CD4-positive, alpha-beta memory T cell (primary cell): ENCODE results near the gene CRB1. TPM values are rescaled to one million over a fixed set of nuclear protein-coding genes. Genes with fewer than 3 reads are reported as not detected.
"Not testable (repeated sequence)": the region's sequence is repeated elsewhere in the genome, so short reads cannot be mapped to it uniquely, and the experiment has no call there.

ENCODE experiments used
- CTCF ChIA-PET: fragments of 350-600 bp; sonication (Branson Sonifier 250); formaldehyde crosslinking; loops from one replicate; lab custom pipeline; 2021; ENCODE audit warnings: inconsistent platforms; ENCODE audit not compliant: partially characterized antibody; lab: Charles Lee
- POLR2A ChIA-PET: fragments of 350-600 bp; sonication (Branson Sonifier 250); formaldehyde crosslinking; loops from one replicate; lab custom pipeline; 2021; ENCODE audit not compliant: partially characterized antibody; lab: Charles Lee
- DNase-seq, 5 donors: peaks; one replicate each; pipeline versions ENCODE4 v3.0.0 to v3.0.0-alpha.2; 2020 to 2022; ENCODE audit warnings: mixed read lengths in 1 of 5
- H3K27ac ChIP-seq: one replicate; pipeline ENCODE4 v1.7.0; 2013; ENCODE audit warnings: low read depth, low read length
- H3K27me3 ChIP-seq: 2 replicates; pipeline ENCODE4 v1.7.0; 2013; ENCODE audit warnings: mild to moderate bottlenecking, low read length, moderate library complexity; ENCODE audit not compliant: insufficient read depth
- H3K36me3 ChIP-seq: 2 replicates; pipeline ENCODE4 v1.7.0; 2013; ENCODE audit warnings: mild to moderate bottlenecking, low read length, moderate library complexity; ENCODE audit not compliant: insufficient read depth
- H3K4me1 ChIP-seq: 2 replicates; pipeline ENCODE4 v1.7.0; 2013; ENCODE audit warnings: mild to moderate bottlenecking, low read length, moderate library complexity; ENCODE audit not compliant: insufficient read depth
- H3K4me3 ChIP-seq, 2 donors: one replicate each; pipeline ENCODE4 v1.7.0; 2013; ENCODE audit warnings: low read length in 2 of 2, mild to moderate bottlenecking in 1 of 2
- H3K9me3 ChIP-seq, 2 donors: one replicate each; pipeline ENCODE4 v1.7.0; 2013; ENCODE audit warnings: low read length in 2 of 2, control low read depth in 1 of 2; ENCODE audit not compliant: control insufficient read depth in 1 of 2
- H3K27ac Mint-ChIP-seq, 7 donors: one replicate each; pipeline ENCODE4 v1.8.0; 2020 to 2021; ENCODE audit warnings: mixed read lengths in 7 of 7, mild to moderate bottlenecking in 6 of 7, inconsistent platforms in 3 of 7, moderate library complexity in 3 of 7
- H3K27me3 Mint-ChIP-seq, 2 donors: one replicate each; pipeline ENCODE4 v1.8.0; 2020 to 2021; ENCODE audit warnings: mixed read lengths in 2 of 2
- H3K36me3 Mint-ChIP-seq, 2 donors: one replicate each; pipeline ENCODE4 v1.8.0; 2020 to 2021; ENCODE audit warnings: mixed read lengths in 2 of 2, inconsistent platforms in 1 of 2, mild to moderate bottlenecking in 1 of 2
- H3K4me1 Mint-ChIP-seq, 4 donors: one replicate each; pipeline ENCODE4 v1.8.0; 2020 to 2021; ENCODE audit warnings: mixed read lengths in 4 of 4, mild to moderate bottlenecking in 1 of 4
- H3K4me3 Mint-ChIP-seq, 8 donors: one replicate each; pipeline ENCODE4 v1.8.0; 2020 to 2021; ENCODE audit warnings: mixed read lengths in 8 of 8, mild to moderate bottlenecking in 7 of 8, moderate library complexity in 6 of 8, inconsistent platforms in 3 of 8
- H3K9me3 Mint-ChIP-seq, 8 donors: one replicate each; pipeline ENCODE4 v1.8.0; 2020 to 2021; ENCODE audit warnings: mixed read lengths in 8 of 8, mild to moderate bottlenecking in 5 of 8, inconsistent platforms in 3 of 8, moderate library complexity in 1 of 8
- intact Hi-C: fragments of 100-400 bp; cut with micrococcal nuclease; formaldehyde crosslinking; loops from one replicate; pipeline ENCODE4 v1.15.1; 2023
- polyA plus RNA-seq, 2 donors: library from polyadenylated mRNA; unstranded; fragments of 300-500 nt; fragmentation: Illumina TruSeq; gene quantifications; one replicate each; pipeline ENCODE4 v1.2.3, GENCODE V29; 2021
- total RNA-seq, 2 experiments: library from RNA; stranded (reverse); gene quantifications; one replicate each; pipeline ENCODE4 v1.2.3, GENCODE V29; 2021

CRB1 gene
- total and polyA plus RNA-seq, 4 experiments from 2014 or later, result 0.10 to 0.55 (median 0.38) TPM

DNA sequence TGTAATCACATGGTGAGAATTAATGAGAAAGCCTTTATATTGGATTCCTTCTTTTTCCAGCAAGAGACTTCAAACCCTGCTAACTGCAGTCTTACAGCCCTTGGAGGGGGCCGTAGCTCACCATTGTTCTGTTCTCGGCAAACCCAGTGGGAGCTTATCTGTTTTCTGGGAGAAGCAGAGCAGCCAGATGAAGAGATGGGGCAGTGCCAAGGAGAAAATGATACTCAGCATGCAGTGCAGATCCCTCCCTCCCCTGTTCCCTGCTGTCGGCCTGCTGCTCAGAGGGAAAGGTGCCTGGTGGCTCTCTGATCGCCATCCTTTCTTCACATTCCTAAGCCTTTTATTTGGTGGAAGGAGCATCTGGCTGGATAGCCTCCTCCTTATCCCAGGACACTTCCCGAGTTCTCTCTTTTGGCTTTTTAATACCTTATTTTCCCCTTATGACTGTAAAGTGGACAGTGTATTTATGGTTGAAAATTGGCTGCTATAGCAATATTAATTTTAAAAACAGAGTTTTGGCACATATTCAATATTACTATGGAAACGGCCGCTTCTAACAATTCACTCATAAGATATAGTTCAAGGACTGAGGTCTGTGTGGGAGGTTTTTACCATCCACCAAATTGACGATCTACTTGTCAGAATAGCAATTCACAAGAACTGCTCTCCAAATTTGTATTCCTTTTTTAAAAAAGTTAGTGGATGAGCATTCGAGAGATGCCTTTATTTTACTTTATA, 203.4 kb downstream of the CRB1 start:
- Mint-ChIP-seq H3K36me3 (no peaks in the 10 kb centered on the region), H3K4me1 (peaks cover 0 to 3% (median 0%) of the 10 kb centered on the region in 4 donors), H3K27me3 (peaks cover 0 to 4% of the 10 kb centered on the region in 2 donors), H3K4me3 (no peak overlapping the region), H3K27ac (peak overlapping the region in 1 of 7 donors; percentile 16), H3K9me3 (no peaks in the 10 kb centered on the region)
- POLR2A ChIA-PET, result no interaction called here
- H3K9me3 ChIP-seq, result no peaks in the 10 kb centered on the region
- intact Hi-C loops, result no loop called here
- no peak overlapping the region for H3K4me3 ChIP-seq
- no peaks in the 10 kb centered on the region for H3K36me3 ChIP-seq
- no peaks in the 10 kb centered on the region for H3K27me3 ChIP-seq
- no peaks in the 10 kb centered on the region for H3K4me1 ChIP-seq
- no peak overlapping the region for H3K27ac ChIP-seq
- CTCF ChIA-PET, result no interaction called here
- DNase-seq, result no peak

DNA sequence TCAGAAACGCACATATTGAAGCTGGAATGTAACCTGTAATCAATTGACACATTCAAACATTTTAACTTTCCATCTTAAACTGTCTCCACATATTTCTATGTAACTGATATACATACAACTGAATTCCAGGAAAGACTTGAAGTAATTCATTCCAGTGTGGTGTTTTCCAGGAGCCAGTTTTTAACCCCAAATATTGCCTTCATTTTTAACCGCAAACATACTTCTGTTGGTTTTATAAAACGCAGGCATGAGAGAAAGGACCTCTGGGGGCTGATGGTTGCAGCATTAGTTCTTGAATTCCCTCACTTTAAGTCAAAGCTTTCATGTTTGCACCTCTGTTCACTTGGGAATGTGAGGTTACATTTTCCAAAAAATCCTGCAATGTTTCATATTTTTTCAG, 204.1 kb downstream of the CRB1 start:
- Histone ChIP-seq H3K27ac (no peak overlapping the region), H3K4me1 (no peaks in the 10 kb centered on the region), H3K27me3 (no peaks in the 10 kb centered on the region), H3K9me3 (no peaks in the 10 kb centered on the region), H3K36me3 (no peaks in the 10 kb centered on the region), H3K4me3 (no peak overlapping the region)
- ChIA-PET CTCF (no interaction called here), POLR2A (no interaction called here)
- peaks cover 0 to 3% (median 0%) of the 10 kb centered on the region in 4 donors for H3K4me1 Mint-ChIP-seq
- H3K4me3 Mint-ChIP-seq, result no peak overlapping the region
- no peak for DNase-seq
- H3K27ac Mint-ChIP-seq, result no peak overlapping the region
- H3K27me3 Mint-ChIP-seq, result peaks cover 0 to 3% of the 10 kb centered on the region in 2 donors
- no peaks in the 10 kb centered on the region for H3K9me3 Mint-ChIP-seq
- H3K36me3 Mint-ChIP-seq, result no peaks in the 10 kb centered on the region
- intact Hi-C loops, result no loop called here

DNA sequence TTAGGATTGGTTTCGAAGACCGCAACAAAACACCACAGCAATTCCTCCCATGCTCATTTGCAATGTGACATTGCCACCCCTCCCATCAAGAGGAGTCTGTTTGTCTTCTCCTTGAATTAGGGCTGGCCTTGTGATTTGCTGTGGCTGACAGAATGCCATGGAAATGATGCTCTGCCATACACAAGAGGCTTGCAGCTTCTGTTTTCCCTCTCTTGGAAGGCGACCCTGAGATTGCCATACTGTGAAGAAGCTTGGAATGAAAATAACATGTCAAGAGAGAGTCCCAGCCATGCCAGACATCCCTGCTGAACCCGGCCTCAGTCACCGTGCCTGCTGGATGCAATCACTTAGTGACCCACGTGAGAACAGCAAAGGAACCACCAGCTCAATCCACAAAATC, 212.4 kb downstream of the CRB1 start:
- intact Hi-C loops, result no loop called here
- Mint-ChIP-seq H3K27me3 (peaks cover 6 to 7% of the 10 kb centered on the region in 2 donors), H3K27ac (peak overlapping the region in 1 of 7 donors; percentile 57), H3K4me1 (peaks cover 8 to 14% (median 12%) of the 10 kb centered on the region in 4 donors), H3K9me3 (peaks cover 0 to 1% (median 0%) of the 10 kb centered on the region in 8 donors), H3K4me3 (no peak overlapping the region), H3K36me3 (no peaks in the 10 kb centered on the region)
- H3K9me3 ChIP-seq, result no peaks in the 10 kb centered on the region
- no peaks in the 10 kb centered on the region for H3K27me3 ChIP-seq
- ChIA-PET CTCF (interaction anchor here (1.4 kb wide), 1 partner anchor 10 kb away, joined by 4 read pairs; no protein-coding TSS in a partner anchor), POLR2A (no interaction called here)
- peaks cover 12% of the 10 kb centered on the region for H3K4me1 ChIP-seq
- DNase-seq, result no peak
- H3K27ac ChIP-seq, result no peak overlapping the region
- no peaks in the 10 kb centered on the region for H3K36me3 ChIP-seq
- no peak overlapping the region for H3K4me3 ChIP-seq

DNA sequence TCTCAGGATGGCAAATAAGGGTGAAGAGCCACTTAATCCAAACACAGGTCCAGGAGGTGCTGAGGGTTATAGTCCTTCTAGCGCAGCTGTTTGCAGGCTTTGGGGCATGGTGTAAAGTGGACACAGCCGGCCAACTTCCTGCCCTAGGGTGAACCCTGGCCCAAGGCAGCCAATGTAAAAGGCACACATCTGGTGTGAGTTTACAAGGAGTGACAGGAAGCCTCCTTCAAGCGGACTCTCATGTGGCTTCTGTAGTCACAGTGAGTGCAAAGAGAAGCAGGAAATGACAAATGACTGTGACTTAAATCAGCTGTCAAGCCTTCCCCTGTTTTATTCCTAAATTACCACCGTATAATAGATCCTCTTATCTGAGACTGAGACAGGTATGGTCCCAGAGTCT, 213.0 kb downstream of the CRB1 start:
- H3K4me1 ChIP-seq, result peaks cover 12% of the 10 kb centered on the region
- no peaks in the 10 kb centered on the region for H3K27me3 ChIP-seq
- H3K4me3 ChIP-seq, result no peak overlapping the region
- H3K9me3 ChIP-seq, result no peaks in the 10 kb centered on the region
- no peaks in the 10 kb centered on the region for H3K36me3 ChIP-seq
- H3K27me3 Mint-ChIP-seq, result peaks cover 5 to 7% of the 10 kb centered on the region in 2 donors
- intact Hi-C loops, result no loop called here
- H3K4me3 Mint-ChIP-seq, result peak overlapping the region in 2 of 8 donors; percentile 18 to 45
- H3K36me3 Mint-ChIP-seq, result no peaks in the 10 kb centered on the region
- peaks cover 8 to 14% (median 12%) of the 10 kb centered on the region in 4 donors for H3K4me1 Mint-ChIP-seq
- peak in 4 of 5 donors; percentile 4 to 14 (median 9) for DNase-seq
- peak overlapping the region in 1 of 7 donors; percentile 7 for H3K27ac Mint-ChIP-seq
- no peak overlapping the region for H3K27ac ChIP-seq
- H3K9me3 Mint-ChIP-seq, result peaks cover 0 to 1% (median 0%) of the 10 kb centered on the region in 8 donors
- POLR2A ChIA-PET, result no interaction called here
- CTCF ChIA-PET, result no interaction called here

DNA sequence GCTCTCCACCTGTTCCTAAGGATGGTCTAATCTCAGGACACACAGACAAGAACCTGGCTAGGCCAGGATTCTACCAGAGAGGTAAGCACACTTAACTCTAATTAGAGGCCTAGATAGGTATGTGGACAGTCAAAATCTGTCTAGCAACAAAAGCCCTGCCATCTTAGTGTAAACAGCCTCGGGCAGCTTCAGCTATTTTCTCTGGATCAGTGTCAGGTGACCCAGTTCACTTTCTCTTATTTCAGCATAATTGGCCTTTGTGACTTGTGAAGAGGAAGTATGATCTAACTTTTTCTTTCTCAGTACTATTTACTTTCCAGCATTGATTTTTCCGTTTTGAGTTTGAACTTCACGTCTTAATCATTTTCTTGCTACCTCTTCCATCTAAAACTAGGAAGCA, 217.7 kb downstream of the CRB1 start:
- Mint-ChIP-seq H3K9me3 (peaks cover 0 to 5% (median 0%) of the 10 kb centered on the region in 8 donors), H3K27ac (no peak overlapping the region), H3K27me3 (peaks cover 8% of the 10 kb centered on the region in 2 donors), H3K36me3 (no peaks in the 10 kb centered on the region), H3K4me3 (no peak overlapping the region), H3K4me1 (peaks cover 8 to 13% (median 12%) of the 10 kb centered on the region in 4 donors)
- CTCF ChIA-PET, result interaction anchor here (0.6 kb wide), 1 partner anchor 378 kb away, joined by 3 read pairs; no protein-coding TSS in a partner anchor
- Histone ChIP-seq H3K4me1 (peaks cover 10% of the 10 kb centered on the region), H3K27ac (no peak overlapping the region), H3K4me3 (no peak overlapping the region), H3K36me3 (no peaks in the 10 kb centered on the region), H3K27me3 (no peaks in the 10 kb centered on the region), H3K9me3 (no peaks in the 10 kb centered on the region)
- DNase-seq, result no peak
- intact Hi-C loops, result no loop called here
- POLR2A ChIA-PET, result no interaction called here

DNA sequence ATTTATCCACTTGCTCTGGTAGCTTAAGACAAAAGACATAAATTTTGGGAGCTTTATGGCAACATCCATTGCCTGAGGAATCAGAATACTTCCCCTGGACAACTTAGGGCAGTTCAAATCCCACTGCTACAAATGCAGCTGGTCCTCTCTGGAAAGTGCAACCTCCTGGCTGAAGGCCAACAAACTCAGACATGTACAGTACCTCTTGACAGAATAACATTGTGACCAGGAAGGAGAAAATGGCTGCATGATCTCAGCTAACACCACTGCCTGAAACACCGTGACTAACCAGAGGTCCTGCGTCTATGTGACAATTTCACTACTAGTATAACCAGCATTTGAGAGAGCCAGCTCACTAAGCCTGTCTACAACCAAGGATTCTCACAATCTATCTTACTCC, 218.9 kb downstream of the CRB1 start:
- peaks cover 8 to 10% of the 10 kb centered on the region in 2 donors for H3K27me3 Mint-ChIP-seq
- Histone ChIP-seq H3K4me1 (no peaks in the 10 kb centered on the region), H3K27ac (no peak overlapping the region), H3K4me3 (no peak overlapping the region), H3K36me3 (no peaks in the 10 kb centered on the region), H3K9me3 (no peaks in the 10 kb centered on the region), H3K27me3 (no peaks in the 10 kb centered on the region)
- intact Hi-C loops, result no loop called here
- H3K4me3 Mint-ChIP-seq, result no peak overlapping the region
- POLR2A ChIA-PET, result no interaction called here
- CTCF ChIA-PET, result no interaction called here
- H3K36me3 Mint-ChIP-seq, result no peaks in the 10 kb centered on the region
- DNase-seq, result peak in 1 of 5 donors; percentile 33
- H3K4me1 Mint-ChIP-seq, result peaks cover under 1 to 2% (median under 1%) of the 10 kb centered on the region in 4 donors
- peaks cover 0 to 6% (median 0%) of the 10 kb centered on the region in 8 donors for H3K9me3 Mint-ChIP-seq
- no peak overlapping the region for H3K27ac Mint-ChIP-seq

DNA sequence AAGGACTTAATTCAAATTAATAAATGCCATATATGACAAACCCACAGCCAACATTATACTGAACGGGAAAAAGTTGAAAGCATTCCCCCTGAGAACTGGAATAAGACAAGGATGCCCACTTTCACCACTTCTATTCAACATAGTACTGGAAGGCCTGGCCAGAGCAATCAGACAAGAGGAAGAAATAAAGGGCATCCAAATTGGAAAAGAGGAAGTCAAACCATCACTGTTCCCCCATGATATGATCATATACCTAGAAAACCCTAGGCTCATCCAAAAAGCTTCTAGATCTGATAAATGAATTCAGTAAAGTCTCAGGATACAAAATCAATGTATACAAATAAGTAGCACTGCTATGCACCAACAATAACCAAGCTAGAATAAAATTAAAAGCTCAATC, 223.5 kb downstream of the CRB1 start:
- H3K9me3 ChIP-seq, H3K4me3 Mint-ChIP-seq, H3K9me3 Mint-ChIP-seq, H3K36me3 ChIP-seq, H3K4me1 Mint-ChIP-seq, CTCF ChIA-PET, intact Hi-C loops, H3K36me3 Mint-ChIP-seq, H3K27ac ChIP-seq, DNase-seq, H3K4me1 ChIP-seq, H3K4me3 ChIP-seq, H3K27ac Mint-ChIP-seq, POLR2A ChIA-PET, H3K27me3 ChIP-seq: not testable (repeated sequence)
- peaks cover 7 to 14% of the 10 kb centered on the region in 2 donors for H3K27me3 Mint-ChIP-seq
